ENCODE measurements around the gene ISG15. TPM values are rescaled to one million over a fixed set of nuclear protein-coding genes. Genes with fewer than 3 reads are reported as not detected.

Gene ISG15
- polyA plus RNA-seq, 1 of the 3 experiments (the other 2 are of a cell fraction): 28.6 TPM

GRCh38 chr1:997713-997992, 15.6 kb upstream of the ISG15 start:
- Histone ChIP-seq H3K27me3 (ENCODE audit: insufficient read depth) (peaks cover 12% of the 10 kb centered on the region; the same call in 1 of the 2 replicates), H3K36me3 (replicated peaks in 1 of 2; ENCODE audit: control insufficient read depth in 1 of 2, insufficient read depth in 2 of 2, low read length in 1 of 2) (no peaks in the 10 kb centered on the region), H3K27ac (ENCODE audit: low read depth in 2 of 2, low read length in 1 of 2) (no peak overlapping the region), H3K4me1 (ENCODE audit: control insufficient read depth in 1 of 2, insufficient read depth in 2 of 2, low read depth in 1 of 2, low read length in 1 of 2) (peaks cover 0 to 11% of the 10 kb centered on the region in 2 experiments; a peak in 1 of 4 replicates), H3K4me3 (ENCODE audit: low read depth in 2 of 2, low read length in 1 of 2) (no peak overlapping the region), H4K20me1 (ENCODE audit: insufficient read depth) (no peaks in the 10 kb centered on the region), H3K9me3 (no peaks in the 10 kb centered on the region), H3K9me2 (no peaks in the 10 kb centered on the region), H3K79me2 (ENCODE audit: insufficient read depth) (no peaks in the 10 kb centered on the region), H3F3A (replicated peaks; ENCODE audit: insufficient read depth) (no peaks in the 10 kb centered on the region), H2AFZ (ENCODE audit: low read depth) (no peak overlapping the region), H3K9ac (no peak overlapping the region), H3K4me2 (no peak overlapping the region)
- ChIA-PET CTCF (interaction anchor here (0.6 to 13.2 kb wide), 7 partner anchors 8 to 92 kb away, joined by 3 to 246 read pairs (median 4); partner anchors contain the start of gene PERM1), POLR2A (no interaction called here)
- WGBS (ENCODE audit: low lambda C conversion rate): no CpG with 5 or more reads among the region's 3 CpGs
- TF ChIP-seq FOXJ3 (CRISPR knock-in tag; IDR thresholded peaks at IDR 0.05) (no peak), YY1 (IDR thresholded peaks at IDR 0.05; ENCODE audit: low read depth) (no peak), TAF1 (IDR thresholded peaks at IDR 0.05; ENCODE audit: borderline replicate concordance, low read depth, low read length) (no peak), SMC3 (IDR thresholded peaks at IDR 0.05; ENCODE audit: low read depth, low read length) (no peak), JUND (IDR thresholded peaks at IDR 0.05) (no peak), FOSL2 (IDR thresholded peaks at IDR 0.05; ENCODE audit: borderline replicate concordance, low read depth) (no peak), TCF12 (IDR thresholded peaks at IDR 0.05) (no peak), SIN3A (IDR thresholded peaks at IDR 0.05; ENCODE audit: borderline replicate concordance, low read depth, low read length) (no peak), RFX5 (IDR thresholded peaks at IDR 0.05; ENCODE audit: low read length) (no peak), CTCF (IDR thresholded peaks at IDR 0.05) (no peak)
- TF ChIP-seq, protein P1, sequence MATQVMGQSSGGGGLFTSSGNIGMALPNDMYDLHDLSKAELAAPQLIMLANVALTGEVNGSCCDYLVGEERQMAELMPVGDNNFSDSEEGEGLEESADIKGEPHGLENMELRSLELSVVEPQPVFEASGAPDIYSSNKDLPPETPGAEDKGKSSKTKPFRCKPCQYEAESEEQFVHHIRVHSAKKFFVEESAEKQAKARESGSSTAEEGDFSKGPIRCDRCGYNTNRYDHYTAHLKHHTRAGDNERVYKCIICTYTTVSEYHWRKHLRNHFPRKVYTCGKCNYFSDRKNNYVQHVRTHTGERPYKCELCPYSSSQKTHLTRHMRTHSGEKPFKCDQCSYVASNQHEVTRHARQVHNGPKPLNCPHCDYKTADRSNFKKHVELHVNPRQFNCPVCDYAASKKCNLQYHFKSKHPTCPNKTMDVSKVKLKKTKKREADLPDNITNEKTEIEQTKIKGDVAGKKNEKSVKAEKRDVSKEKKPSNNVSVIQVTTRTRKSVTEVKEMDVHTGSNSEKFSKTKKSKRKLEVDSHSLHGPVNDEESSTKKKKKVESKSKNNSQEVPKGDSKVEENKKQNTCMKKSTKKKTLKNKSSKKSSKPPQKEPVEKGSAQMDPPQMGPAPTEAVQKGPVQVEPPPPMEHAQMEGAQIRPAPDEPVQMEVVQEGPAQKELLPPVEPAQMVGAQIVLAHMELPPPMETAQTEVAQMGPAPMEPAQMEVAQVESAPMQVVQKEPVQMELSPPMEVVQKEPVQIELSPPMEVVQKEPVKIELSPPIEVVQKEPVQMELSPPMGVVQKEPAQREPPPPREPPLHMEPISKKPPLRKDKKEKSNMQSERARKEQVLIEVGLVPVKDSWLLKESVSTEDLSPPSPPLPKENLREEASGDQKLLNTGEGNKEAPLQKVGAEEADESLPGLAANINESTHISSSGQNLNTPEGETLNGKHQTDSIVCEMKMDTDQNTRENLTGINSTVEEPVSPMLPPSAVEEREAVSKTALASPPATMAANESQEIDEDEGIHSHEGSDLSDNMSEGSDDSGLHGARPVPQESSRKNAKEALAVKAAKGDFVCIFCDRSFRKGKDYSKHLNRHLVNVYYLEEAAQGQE (IDR thresholded peaks at IDR 0.05; ENCODE audit: low read depth, low read length): no peak
- DNase-seq: no peak

DNA sequence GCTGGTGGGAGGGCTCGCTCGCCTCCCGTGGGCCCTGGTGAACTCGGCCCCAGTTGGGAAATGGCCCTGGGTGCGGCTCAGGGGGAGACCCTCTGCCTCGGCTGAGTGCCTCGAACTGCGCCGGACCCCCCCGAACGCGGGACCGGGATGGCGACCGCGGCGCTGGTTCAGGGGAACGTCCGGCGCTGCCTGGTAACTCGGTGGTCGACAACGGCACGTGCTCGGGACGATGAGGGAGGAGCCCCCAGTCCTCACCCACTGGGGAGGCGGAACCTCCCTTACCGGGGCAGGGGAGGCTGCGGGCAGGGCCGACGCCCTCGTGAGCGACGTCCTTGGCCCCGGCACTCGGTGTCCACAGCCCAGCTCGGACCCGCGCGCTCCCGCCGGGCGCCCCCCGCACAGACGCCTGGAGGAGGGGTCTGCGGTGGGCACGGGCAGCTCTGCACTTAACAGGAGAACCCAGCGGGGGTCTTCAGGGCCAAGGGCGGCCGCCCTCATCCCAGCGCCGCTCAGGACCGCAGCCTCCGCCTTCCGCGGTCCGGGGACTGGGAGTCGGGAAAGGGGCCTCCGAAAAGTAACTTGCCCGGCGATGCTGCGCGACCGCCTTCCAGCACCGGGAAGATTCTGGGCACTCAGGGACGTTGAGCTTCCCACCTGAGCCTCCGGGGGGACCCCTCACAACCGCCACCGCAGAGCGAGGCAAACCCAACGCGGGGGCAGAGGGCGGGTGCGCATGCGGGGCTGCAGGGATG, 15.1 kb upstream of the ISG15 start:
- H3K4me1 ChIP-seq (ENCODE audit: control insufficient read depth in 1 of 2, insufficient read depth in 2 of 2, low read depth in 1 of 2, low read length in 1 of 2): peaks cover 0 to 11% of the 10 kb centered on the region in 2 experiments; a peak in 1 of 4 replicates
- no peak overlapping the region for H3K9ac ChIP-seq
- no peaks in the 10 kb centered on the region for H3K79me2 ChIP-seq (ENCODE audit: insufficient read depth)
- H4K20me1 ChIP-seq (ENCODE audit: insufficient read depth): no peaks in the 10 kb centered on the region
- no peaks in the 10 kb centered on the region for H3K36me3 ChIP-seq (replicated peaks in 1 of 2; ENCODE audit: control insufficient read depth in 1 of 2, insufficient read depth in 2 of 2, low read length in 1 of 2)
- 18% methylated on average over 16 of the region's 75 CpGs for WGBS (ENCODE audit: low lambda C conversion rate)
- H3F3A ChIP-seq (replicated peaks; ENCODE audit: insufficient read depth): no peaks in the 10 kb centered on the region
- DNase-seq: peak; percentile 56
- no peak overlapping the region for H3K4me3 ChIP-seq (ENCODE audit: low read depth in 2 of 2, low read length in 1 of 2)
- no peak overlapping the region for H3K27ac ChIP-seq (ENCODE audit: low read depth in 2 of 2, low read length in 1 of 2)
- no peaks in the 10 kb centered on the region for H3K9me2 ChIP-seq
- POLR2A ChIA-PET: no interaction called here
- CTCF ChIA-PET: interaction anchor here (0.5 to 13.2 kb wide), 8 partner anchors 9 to 93 kb away, joined by 3 to 246 read pairs (median 3); partner anchors contain the start of gene PERM1
- no peak overlapping the region for H3K4me2 ChIP-seq
- no peak overlapping the region for H2AFZ ChIP-seq (ENCODE audit: low read depth)
- TF ChIP-seq SMC3 (IDR thresholded peaks at IDR 0.05; ENCODE audit: low read depth, low read length) (no peak), CTCF (IDR thresholded peaks at IDR 0.05) (no peak), PBX3 (IDR thresholded peaks at IDR 0.05) (no peak), IRF3 (IDR thresholded peaks at IDR 0.05; ENCODE audit: low read depth, low read length) (no peak), EZH2phosphoT487 (IDR thresholded peaks at IDR 0.05; ENCODE audit: borderline replicate concordance, low read depth) (no peak), YY1 (IDR thresholded peaks at IDR 0.05; ENCODE audit: low read depth) (no peak), TAF1 (IDR thresholded peaks at IDR 0.05; ENCODE audit: borderline replicate concordance, low read depth, low read length) (no peak)
- peaks cover 12% of the 10 kb centered on the region; the same call in 1 of the 2 replicates for H3K27me3 ChIP-seq (ENCODE audit: insufficient read depth)
- H3K9me3 ChIP-seq: no peaks in the 10 kb centered on the region
